MM.1S (cell line): ENCODE data around the gene RPUSD1.

Experiments used
- DNase-seq: peaks from one replicate; pipeline ENCODE4 v3.0.0-alpha.2; 2015
- H2AFZ ChIP-seq: fragments of 300-600 bp; sonication (generic); 2 replicates; pipeline ENCODE4 v1.6.0; 2016; ENCODE audit warnings: antibody characterized with exemption, low read length
- H3F3A ChIP-seq: fragments of 300-600 bp; sonication (generic); 2 replicates; pipeline ENCODE4 v1.6.1; 2016; ENCODE audit warnings: mild to moderate bottlenecking, antibody characterized with exemption, low read length, moderate library complexity, mixed read lengths; ENCODE audit not compliant: insufficient read depth
- H3K27ac ChIP-seq: fragments of 300-600 bp; sonication (generic); 2 replicates; pipeline ENCODE4 v1.5.1; 2016; ENCODE audit warnings: mild to moderate bottlenecking, low read length
- H3K27me3 ChIP-seq: fragments of 300-600 bp; sonication (generic); replicated peaks from 2 replicates; pipeline ENCODE4 v1.6.0; 2016; ENCODE audit warnings: low read length; ENCODE audit not compliant: insufficient read depth
- H3K36me3 ChIP-seq: fragments of 300-600 bp; sonication (generic); replicated peaks from 2 replicates; pipeline ENCODE4 v1.6.1; 2016; ENCODE audit warnings: mild to moderate bottlenecking, low read length, mixed read lengths; ENCODE audit not compliant: insufficient read depth
- H3K4me1 ChIP-seq: fragments of 300-600 bp; sonication (generic); 2 replicates; pipeline ENCODE4 v1.6.1; 2016; ENCODE audit warnings: low read length, mixed read lengths
- H3K4me2 ChIP-seq: fragments of 300-600 bp; sonication (generic); 2 replicates; pipeline ENCODE4 v1.6.0; 2016; ENCODE audit warnings: low read depth, low read length
- H3K4me3 ChIP-seq: fragments of 300-600 bp; sonication (generic); 2 replicates; pipeline ENCODE4 v1.5.1; 2016; ENCODE audit warnings: low read length, mixed read lengths
- H3K79me2 ChIP-seq: fragments of 300-600 bp; sonication (generic); 2 replicates; pipeline ENCODE4 v1.6.1; 2016; ENCODE audit warnings: mixed run types, low read length, mixed read lengths
- H3K9ac ChIP-seq: fragments of 300-600 bp; sonication (generic); 2 replicates; pipeline ENCODE4 v1.6.1; 2016; ENCODE audit warnings: low read length, mixed read lengths
- H3K9me2 ChIP-seq: fragments of 300-600 bp; sonication (generic); replicated peaks from 2 replicates; pipeline ENCODE4 v1.6.1; 2016; ENCODE audit warnings: mild to moderate bottlenecking, low read length, mixed read lengths; ENCODE audit not compliant: insufficient read depth
- H3K9me3 ChIP-seq: fragments of 300-600 bp; sonication (generic); replicated peaks from 2 replicates; pipeline ENCODE4 v1.6.1; 2016; ENCODE audit warnings: mild to moderate bottlenecking, low read length, mixed read lengths; ENCODE audit not compliant: insufficient read depth
- H4K20me1 ChIP-seq: fragments of 300-600 bp; sonication (generic); 2 replicates; pipeline ENCODE4 v1.6.1; 2016; ENCODE audit warnings: mild to moderate bottlenecking, low read length, moderate library complexity, mixed read lengths; ENCODE audit not compliant: insufficient read depth
- CTCF ChIP-seq: fragments of 300-600 bp; sonication (generic); IDR thresholded peaks from 2 replicates; pipeline ENCODE4 v1.5.1; 2016; ENCODE audit warnings: antibody characterized with exemption, low read length, mixed read lengths
- EZH2 ChIP-seq: fragments of 300-600 bp; sonication (generic); optimal IDR thresholded peaks from 2 replicates; pipeline ENCODE3; 2017; ENCODE audit warnings: low read depth, mild to moderate bottlenecking, antibody characterized with exemption, low read length, mixed read lengths
- EZH2phosphoT487 ChIP-seq: fragments of 300-600 bp; sonication (generic); IDR thresholded peaks from 2 replicates; pipeline ENCODE4 v1.6.1; 2018; ENCODE audit warnings: antibody characterized with exemption, low read length

The RPUSD1 gene

GRCh38 chr16:818132-818531 is 30.0 kb upstream of the RPUSD1 start:
- H3K79me2 ChIP-seq = no peaks in the 10 kb centered on the region
- no peak for DNase-seq
- H3K4me1 ChIP-seq = no peaks in the 10 kb centered on the region
- no peaks in the 10 kb centered on the region for H3F3A ChIP-seq
- H2AFZ ChIP-seq = no peak overlapping the region
- peaks cover 92% of the 10 kb centered on the region for H3K27me3 ChIP-seq
- H3K4me2 ChIP-seq = no peak overlapping the region
- no peaks in the 10 kb centered on the region for H3K9me3 ChIP-seq
- no peaks in the 10 kb centered on the region for H3K36me3 ChIP-seq
- no peak overlapping the region for H3K9ac ChIP-seq
- H3K27ac ChIP-seq = no peak overlapping the region
- H3K4me3 ChIP-seq = no peak overlapping the region
- H3K9me2 ChIP-seq = no peaks in the 10 kb centered on the region
- H4K20me1 ChIP-seq = no peaks in the 10 kb centered on the region
- TF ChIP-seq EZH2phosphoT487 (no peak), EZH2 (no peak), CTCF (no peak)

GRCh38 chr16:817001-817906 is 29.1 kb upstream of the RPUSD1 start:
- no peaks in the 10 kb centered on the region for H3K9me2 ChIP-seq
- H3K4me2 ChIP-seq = no peak overlapping the region
- no peak overlapping the region for H3K27ac ChIP-seq
- H3K36me3 ChIP-seq = no peaks in the 10 kb centered on the region
- H3K79me2 ChIP-seq = no peaks in the 10 kb centered on the region
- H3F3A ChIP-seq = no peaks in the 10 kb centered on the region
- no peaks in the 10 kb centered on the region for H4K20me1 ChIP-seq
- peaks cover 91% of the 10 kb centered on the region for H3K27me3 ChIP-seq
- no peak overlapping the region for H2AFZ ChIP-seq
- no peaks in the 10 kb centered on the region for H3K4me1 ChIP-seq
- H3K4me3 ChIP-seq = no peak overlapping the region
- TF ChIP-seq EZH2 (no peak), EZH2phosphoT487 (no peak), CTCF (no peak)
- no peak overlapping the region for H3K9ac ChIP-seq
- no peak for DNase-seq
- H3K9me3 ChIP-seq = no peaks in the 10 kb centered on the region

- H3K9me2 ChIP-seq = no peaks in the 10 kb centered on the region
- H3F3A ChIP-seq = no peaks in the 10 kb centered on the region
- no peaks in the 10 kb centered on the region for H3K79me2 ChIP-seq
- H3K27me3 ChIP-seq = peaks cover 94% of the 10 kb centered on the region
- H3K4me3 ChIP-seq = no peak overlapping the region
- H3K4me1 ChIP-seq = no peaks in the 10 kb centered on the region
- H2AFZ ChIP-seq = no peak overlapping the region
- H3K9ac ChIP-seq = no peak overlapping the region
- no peaks in the 10 kb centered on the region for H3K9me3 ChIP-seq
- H3K27ac ChIP-seq = no peak overlapping the region
- TF ChIP-seq CTCF (no peak), EZH2phosphoT487 (no peak), EZH2 (no peak)
- DNase-seq = no peak
- H3K4me2 ChIP-seq = no peak overlapping the region
- no peaks in the 10 kb centered on the region for H3K36me3 ChIP-seq
- H4K20me1 ChIP-seq = no peaks in the 10 kb centered on the region
These were observed 27.7 kb upstream of the RPUSD1 start for GRCh38 chr16:815861-816260.
